ENCODE measurements around the gene FAM222A.

DNA sequence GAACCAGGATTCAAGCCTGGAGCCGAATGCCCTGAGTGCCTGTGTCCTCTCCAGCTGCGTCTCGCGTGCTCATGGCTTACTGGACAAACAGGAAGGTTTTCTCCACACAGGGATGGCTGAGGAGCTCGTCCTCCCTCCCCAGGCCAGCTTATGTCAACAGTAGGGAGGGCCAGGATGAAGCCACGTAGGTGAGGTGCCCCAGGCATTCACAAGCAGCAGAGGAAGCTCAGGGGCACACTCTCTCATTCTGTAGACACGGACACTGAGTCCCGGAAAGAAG is 70.3 kb downstream of the FAM222A start:
- TF ChIP-seq, protein P1, sequence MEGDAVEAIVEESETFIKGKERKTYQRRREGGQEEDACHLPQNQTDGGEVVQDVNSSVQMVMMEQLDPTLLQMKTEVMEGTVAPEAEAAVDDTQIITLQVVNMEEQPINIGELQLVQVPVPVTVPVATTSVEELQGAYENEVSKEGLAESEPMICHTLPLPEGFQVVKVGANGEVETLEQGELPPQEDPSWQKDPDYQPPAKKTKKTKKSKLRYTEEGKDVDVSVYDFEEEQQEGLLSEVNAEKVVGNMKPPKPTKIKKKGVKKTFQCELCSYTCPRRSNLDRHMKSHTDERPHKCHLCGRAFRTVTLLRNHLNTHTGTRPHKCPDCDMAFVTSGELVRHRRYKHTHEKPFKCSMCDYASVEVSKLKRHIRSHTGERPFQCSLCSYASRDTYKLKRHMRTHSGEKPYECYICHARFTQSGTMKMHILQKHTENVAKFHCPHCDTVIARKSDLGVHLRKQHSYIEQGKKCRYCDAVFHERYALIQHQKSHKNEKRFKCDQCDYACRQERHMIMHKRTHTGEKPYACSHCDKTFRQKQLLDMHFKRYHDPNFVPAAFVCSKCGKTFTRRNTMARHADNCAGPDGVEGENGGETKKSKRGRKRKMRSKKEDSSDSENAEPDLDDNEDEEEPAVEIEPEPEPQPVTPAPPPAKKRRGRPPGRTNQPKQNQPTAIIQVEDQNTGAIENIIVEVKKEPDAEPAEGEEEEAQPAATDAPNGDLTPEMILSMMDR (IDR thresholded peaks at IDR 0.05), result no peak
- no peak for TF ChIP-seq POLR2AphosphoS5 (IDR thresholded peaks at IDR 0.05)
- TF ChIP-seq EP300 (IDR thresholded peaks at IDR 0.05), result no peak
